ENCODE results near the gene CELSR1.
"Not testable (repeated sequence)": the region's sequence is repeated elsewhere in the genome, so short reads cannot be mapped to it uniquely, and the experiment has no call there.

CELSR1 gene

GRCh38 chr22:46476547-46476941 lies 60.9 kb downstream of the CELSR1 start:
- no peak for DNase-seq

DNA sequence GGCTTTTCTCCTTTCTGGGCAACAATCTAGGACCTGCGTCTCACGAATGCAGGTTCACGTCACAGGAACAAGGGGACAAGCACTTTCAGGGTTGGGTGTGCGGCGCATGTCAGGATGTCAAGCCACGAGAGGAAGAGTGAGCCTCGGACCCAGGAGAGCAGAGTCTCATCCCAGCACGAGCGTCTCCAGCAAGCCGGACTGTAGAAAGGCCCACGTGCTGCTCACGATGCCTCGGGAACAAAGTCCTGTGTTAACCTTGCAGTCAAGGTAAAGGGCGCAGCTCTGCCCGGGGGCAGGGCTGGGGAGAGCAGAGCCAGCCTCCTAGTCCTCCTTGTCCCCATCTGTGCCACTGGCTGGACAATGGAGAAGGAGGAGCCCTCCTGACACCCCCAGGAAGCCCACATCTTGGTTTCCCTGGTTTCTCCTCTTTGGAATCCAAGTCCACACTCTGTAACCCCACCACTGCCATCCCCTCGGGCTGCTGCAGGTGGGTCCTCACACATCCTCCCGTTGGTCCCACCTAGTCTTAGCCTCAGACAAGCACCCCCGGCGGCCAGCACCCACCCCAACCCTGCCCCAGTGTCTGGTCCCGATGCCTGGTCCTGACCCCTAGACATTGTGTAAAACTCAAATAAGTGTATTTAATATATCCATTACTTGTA lies 63.4 kb downstream of the CELSR1 start:
- DNase-seq = no peak

GRCh38 chr22:46473021-46473779 lies 64.2 kb downstream of the CELSR1 start:
- DNase-seq = no peak

GRCh38 chr22:46472722-46473016 lies 64.8 kb downstream of the CELSR1 start:
- no peak for DNase-seq

- DNase-seq = no peak
These were observed 65.3 kb downstream of the CELSR1 start for GRCh38 chr22:46471901-46472721.

DNA sequence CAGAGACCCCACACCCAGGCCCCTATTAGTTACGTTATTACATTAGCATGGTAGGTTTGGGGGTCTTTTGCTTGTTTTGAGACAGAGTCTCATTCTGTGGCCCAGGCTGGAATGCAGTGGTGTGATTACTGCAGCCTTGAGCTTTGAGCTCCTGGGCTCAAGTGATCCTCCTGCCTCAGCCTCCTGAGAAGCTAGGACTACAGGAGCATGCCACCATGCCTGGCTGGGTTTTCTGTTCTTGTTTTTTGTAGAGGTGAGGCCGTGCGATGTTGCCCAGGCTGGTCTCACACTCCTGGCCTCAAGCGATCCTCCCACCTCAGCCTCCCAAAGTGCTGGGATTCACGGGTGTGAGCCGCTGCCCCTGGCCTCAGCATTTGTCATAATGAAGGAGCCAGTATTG lies 66.1 kb downstream of the CELSR1 start:
- DNase-seq = not testable (repeated sequence)

- no peak for DNase-seq
These were observed 67.7 kb downstream of the CELSR1 start for GRCh38 chr22:46469711-46470110.

DNA sequence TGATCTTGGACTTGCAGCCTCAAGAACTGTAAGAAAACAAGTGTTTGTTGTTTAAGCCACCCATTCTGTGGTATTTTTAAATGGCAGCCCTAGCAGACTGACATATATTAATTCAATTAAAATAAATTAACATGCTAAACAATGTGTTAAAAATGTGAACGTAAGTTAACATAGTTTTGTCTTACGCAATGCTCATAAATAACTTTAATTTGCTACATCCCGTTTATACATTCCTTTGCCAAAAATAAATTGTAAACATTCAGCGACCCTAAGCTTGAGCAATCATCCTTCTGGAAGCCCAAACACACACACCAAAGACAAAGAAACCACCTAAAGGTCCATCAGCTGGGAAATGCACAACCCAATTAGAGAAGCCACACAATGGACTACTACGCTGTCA lies 70.4 kb downstream of the CELSR1 start:
- DNase-seq = no peak

DNA sequence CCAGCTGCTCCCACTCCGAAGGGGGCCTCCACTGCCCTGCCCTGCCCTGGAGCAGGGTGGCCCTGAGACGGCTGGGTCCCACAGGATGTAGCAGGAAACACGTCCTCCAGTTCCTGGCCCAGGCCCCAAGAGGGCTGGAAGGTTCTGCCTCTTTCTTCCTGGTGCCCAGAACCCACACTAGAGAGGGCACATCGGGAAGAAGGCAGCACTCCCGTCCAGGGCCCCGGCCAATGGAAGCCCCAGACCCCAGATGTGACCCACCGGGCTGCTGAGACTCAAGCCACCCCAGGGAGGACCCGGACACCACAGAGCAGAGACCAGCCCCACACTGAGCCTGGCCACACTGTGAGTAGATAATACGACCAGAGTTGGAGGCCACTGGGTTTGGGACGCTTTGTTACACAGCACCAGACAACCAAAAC lies 71.2 kb downstream of the CELSR1 start:
- DNase-seq = no peak

DNA sequence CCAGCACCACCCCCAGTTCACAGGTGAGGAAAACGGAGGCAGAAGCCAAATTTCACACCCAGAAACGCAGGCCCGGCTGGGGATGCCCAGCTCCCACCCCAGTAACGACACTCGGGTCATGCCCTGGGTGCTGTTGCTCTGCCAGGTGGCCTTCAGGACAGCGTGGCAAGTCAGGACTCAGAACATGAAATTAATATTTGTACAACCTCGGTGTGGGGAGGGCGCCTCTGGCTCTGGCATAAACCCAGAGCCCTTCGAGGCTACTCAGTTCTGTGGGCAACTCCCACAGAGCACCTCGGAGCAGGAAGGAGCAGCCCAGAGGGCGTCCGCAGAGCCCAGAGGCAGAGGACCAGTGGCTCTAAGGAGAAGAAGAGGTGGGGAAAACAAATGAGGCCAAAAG lies 71.6 kb downstream of the CELSR1 start:
- no peak for DNase-seq

DNA sequence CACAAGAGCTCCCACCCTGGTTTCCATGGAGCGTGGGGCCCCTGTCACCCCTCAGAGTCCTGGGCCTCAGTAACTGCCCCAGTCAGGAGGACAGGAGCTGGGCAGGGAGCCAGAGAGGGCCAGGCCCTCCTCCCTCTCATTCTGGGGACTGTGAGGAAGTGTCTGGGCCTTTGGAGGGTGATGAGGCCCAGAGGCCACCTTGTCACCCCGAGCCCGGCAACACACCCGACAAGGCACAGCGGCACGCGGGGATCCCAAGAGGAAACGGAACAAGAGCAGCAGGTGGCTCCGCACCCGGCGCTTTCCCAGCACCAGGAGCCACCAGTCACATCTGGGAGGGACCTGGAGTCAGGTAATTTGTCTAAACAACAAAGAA lies 72.1 kb downstream of the CELSR1 start:
- no peak for DNase-seq

DNA sequence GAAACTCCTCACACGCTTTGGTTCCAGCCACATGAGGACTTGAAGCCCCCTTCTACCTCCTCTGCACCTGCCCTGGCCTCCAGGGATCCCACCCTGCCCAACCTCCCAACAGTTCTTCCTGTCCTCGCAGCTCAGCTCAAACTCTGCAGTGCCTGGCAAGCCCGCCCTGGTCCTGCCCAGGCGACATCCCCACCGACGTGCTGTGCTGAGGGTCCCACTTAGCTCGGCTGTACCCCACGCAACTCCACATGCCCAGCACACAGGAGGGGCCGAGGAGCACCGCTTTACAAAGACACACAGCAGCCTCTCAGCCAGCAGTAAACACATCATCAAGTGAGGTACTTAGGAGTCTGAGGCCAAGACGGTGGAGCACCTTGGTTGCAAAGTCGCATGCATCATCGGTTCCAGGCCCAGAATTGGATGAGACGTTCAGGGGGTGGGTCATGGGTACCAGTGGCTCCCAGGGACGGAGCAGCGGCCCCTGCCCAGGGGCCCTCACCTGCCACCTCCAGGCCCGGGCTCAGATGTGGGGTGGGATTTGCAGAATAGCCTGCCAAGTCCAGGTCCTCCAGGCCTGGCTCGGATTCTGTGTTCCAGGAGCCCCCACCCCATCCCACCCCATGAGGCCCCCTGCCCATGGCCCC lies 72.6 kb downstream of the CELSR1 start:
- no peak for DNase-seq

- no peak for DNase-seq
These were observed 73.1 kb downstream of the CELSR1 start for GRCh38 chr22:46464296-46464695.

DNA sequence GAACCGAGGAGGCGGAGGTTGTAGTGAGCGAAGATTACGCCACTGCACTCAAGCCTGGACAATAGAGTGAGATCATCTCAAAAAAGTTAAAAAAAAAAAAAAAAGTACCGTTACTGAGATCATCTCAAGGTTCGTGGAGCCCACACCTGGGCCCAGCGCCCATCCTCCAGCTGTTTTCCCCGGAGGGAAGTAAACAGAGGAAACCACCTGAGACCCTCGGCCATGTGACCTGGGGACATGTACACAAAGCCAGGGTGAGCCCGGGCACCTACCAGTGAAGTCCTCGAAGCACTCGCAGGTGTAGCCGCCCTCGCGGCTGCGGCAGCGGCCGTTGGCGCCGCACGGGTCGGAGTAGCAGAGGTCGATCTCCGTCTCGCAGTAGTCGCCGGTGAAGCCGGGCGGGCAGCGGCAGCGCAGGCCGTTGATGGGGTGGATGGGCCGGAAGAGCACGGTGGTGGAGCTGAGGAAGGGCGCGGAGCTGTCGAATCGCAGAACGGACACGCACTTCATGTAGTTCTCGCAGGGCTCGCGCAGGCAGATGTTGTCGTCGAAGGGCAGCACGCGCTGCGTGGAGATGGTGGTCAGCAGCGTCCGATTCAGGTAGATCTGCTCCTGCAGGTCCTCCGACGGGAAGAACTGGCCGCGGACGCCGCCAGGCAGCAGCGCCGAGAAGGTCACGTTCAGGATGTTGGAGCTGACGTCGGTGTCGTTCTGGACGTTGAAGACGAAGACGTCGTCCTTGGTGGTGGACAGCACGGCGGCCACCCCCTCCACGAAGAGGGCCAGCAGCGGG lies 73.8 kb downstream of the CELSR1 start:
- DNase-seq = no peak

GRCh38 chr22:46462726-46463371 lies 74.6 kb downstream of the CELSR1 start:
- DNase-seq = no peak

DNA sequence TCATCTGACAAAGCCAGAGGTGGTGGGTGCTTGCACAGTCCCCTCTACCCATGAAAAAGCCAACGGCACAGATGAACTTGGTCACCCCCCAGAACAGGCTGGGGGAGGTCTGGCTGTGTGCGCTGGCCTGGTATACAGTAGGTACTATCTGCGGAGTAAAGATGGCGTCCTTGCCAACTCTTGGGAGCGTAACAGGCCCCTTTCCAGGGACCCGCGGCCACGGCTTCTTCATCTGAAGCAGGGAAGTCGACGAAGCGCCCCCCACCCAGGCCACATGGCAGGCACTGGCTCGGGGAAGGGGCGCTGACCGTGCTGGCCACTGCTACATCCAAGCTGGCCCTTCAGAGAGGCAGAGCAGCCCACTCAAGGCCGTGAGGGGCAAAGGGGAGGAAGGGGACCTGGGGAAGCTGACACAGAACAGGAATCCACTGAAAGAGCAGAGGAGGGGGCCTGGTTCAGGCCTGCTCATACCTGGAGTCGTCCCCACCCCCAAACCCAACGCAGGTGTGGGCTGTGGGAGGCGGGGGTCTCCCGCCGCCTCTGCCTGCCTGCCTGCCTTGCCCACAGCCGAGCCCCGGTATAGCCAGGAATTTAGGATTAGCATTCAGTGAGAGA lies 75.7 kb downstream of the CELSR1 start:
- no peak for DNase-seq

DNA sequence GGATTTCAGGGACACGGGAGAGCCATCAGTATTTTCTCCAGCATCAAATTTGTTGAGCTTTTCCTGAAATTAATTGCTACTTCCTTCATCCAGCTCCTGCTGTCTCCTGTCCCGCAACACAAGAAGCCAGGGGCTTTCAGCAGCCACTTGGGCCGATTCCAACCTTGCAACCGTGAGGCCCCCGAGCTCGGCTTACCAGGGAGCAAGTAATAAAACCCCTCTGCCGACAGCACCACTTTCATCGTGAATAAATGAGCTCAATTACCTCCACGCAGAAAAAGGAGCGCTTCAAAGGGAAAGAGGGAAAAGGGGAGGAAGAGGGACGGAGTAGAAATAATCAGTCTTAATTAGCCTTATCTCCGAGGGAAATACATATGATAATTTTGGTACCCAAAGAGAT lies 76.6 kb downstream of the CELSR1 start:
- DNase-seq = no peak

GRCh38 chr22:46459347-46460065 lies 77.9 kb downstream of the CELSR1 start:
- no peak for DNase-seq

DNA sequence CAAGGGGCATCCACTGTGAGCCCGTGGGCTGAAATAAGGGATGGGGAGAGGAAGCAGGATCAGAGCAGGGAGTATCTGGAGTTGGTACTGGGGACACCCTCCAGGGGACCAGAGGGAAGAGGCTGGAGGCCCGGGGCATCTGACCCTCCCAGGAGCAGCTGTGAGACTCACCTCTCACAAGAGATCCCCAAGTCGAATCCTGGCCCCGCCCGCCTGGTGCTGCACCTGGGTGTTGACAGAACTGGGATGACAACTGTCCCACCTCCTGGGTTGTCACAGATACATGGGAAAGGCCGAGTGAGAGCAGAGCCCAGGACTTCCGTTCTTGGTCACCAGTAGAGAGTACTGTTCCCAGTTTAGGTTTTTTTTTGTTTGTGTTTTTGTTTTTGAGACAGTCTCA lies 78.9 kb downstream of the CELSR1 start:
- DNase-seq = no peak

DNA sequence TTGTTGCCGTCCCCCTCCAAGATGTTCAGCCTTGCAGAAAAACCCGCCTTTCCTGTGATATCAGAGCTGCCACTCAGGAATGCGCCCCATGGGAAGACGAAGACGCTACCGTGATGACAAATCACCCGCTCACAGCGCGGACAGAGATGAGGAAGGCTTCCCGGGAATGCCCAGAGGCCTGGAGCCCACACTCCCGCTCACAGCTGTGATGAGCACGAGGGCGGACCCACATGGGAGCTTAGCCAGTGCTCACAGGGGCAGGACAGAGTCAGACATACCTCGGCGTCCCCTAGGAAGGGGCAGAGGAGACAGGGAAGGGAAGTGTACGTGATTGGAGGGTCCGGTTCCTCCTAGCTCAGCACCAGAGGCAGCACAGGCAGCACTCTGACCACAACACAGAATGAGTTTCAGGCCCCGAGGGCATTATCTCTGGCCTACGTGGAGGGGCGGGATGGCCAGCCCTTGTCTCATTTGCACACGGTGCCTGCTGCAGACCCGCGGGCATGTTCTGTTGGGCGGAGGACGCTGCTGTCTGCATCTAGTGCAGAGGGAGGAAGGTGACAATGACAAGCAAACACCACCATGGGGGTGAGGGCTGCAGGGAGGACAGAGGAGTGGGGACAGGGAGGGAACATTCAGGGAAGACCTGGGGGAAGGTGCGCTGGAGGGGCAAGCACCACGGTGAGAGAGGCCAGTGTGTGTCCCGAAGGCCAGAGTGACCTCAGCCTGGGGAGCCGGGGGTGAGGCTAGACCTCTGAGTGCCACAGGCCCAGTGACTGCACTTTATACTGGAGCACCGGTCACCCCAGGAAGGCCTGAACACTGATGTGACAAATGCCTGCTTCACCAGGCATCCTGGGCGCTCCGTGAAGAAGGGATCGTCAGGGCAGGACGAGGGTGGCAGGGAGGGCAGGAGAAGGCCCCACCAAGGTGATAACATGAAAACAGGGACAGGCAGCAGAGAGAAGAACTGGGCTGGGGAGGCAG lies 79.6 kb downstream of the CELSR1 start:
- no peak for DNase-seq
